ENCODE measurements around the gene NF1. TPM values are rescaled to one million over a fixed set of nuclear protein-coding genes. Genes with fewer than 3 reads are reported as not detected.

NF1 gene
- total and polyA plus RNA-seq, 8 donors, result 45.0 to 57.7 (median 52.0) TPM

DNA sequence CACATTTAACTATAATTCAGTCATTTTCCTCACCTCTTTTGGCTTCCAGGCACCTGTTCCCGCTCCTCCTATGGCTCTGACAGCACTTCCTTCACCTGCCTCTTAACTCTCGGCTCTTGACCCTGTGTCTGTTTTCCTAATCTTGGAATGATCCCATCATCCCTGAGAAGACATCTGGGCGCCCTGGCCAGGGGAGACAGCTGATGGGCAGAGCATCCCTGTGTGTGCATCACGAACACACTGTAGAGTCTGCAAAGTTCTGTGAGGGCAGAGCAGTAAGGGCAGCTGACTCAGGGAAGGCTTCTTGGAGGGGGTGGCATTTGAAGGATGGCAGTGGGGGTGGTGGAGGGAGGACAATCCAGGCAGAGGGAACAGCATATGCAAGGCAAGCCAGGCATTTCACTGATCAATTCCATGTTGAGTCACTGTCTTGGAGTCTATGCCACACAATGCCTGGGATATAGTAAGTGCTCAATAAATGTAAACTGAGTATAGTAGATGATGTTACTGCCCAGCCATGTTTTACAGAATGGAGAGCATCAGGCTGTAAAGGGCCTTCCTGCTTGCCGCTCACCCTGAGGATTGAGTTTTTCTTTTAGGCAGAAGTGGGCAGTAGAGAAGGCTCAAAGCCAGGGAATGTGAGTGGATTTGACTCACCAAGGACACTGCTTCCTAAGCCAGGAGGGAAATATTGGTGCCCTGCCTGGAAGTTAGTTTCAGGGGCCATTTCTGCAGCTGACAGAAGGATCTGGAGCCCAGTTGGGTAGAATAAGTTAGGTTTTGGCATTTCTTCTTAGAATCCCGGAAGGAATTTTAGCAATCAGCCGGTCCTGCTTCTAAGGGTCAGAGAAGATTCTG, 290.9 kb downstream of the NF1 start:
- TF ChIP-seq, protein P1, sequence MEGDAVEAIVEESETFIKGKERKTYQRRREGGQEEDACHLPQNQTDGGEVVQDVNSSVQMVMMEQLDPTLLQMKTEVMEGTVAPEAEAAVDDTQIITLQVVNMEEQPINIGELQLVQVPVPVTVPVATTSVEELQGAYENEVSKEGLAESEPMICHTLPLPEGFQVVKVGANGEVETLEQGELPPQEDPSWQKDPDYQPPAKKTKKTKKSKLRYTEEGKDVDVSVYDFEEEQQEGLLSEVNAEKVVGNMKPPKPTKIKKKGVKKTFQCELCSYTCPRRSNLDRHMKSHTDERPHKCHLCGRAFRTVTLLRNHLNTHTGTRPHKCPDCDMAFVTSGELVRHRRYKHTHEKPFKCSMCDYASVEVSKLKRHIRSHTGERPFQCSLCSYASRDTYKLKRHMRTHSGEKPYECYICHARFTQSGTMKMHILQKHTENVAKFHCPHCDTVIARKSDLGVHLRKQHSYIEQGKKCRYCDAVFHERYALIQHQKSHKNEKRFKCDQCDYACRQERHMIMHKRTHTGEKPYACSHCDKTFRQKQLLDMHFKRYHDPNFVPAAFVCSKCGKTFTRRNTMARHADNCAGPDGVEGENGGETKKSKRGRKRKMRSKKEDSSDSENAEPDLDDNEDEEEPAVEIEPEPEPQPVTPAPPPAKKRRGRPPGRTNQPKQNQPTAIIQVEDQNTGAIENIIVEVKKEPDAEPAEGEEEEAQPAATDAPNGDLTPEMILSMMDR (IDR thresholded peaks at IDR 0.05), result no peak
- no peak overlapping the region for H3K27ac ChIP-seq
- H3K27me3 ChIP-seq, result peaks cover 9 to 26% of the 10 kb centered on the region in 2 donors
- intact Hi-C loops (cut with DNase I), result no loop called here
- H3K36me3 ChIP-seq, result no peaks in the 10 kb centered on the region
- H3K9me3 ChIP-seq, result no peaks in the 10 kb centered on the region
- no peak for ATAC-seq
- H3K4me1 ChIP-seq, result peaks cover 0 to under 1% of the 10 kb centered on the region in 2 donors
- no peak for DNase-seq
- no peak overlapping the region for H3K4me3 ChIP-seq

DNA sequence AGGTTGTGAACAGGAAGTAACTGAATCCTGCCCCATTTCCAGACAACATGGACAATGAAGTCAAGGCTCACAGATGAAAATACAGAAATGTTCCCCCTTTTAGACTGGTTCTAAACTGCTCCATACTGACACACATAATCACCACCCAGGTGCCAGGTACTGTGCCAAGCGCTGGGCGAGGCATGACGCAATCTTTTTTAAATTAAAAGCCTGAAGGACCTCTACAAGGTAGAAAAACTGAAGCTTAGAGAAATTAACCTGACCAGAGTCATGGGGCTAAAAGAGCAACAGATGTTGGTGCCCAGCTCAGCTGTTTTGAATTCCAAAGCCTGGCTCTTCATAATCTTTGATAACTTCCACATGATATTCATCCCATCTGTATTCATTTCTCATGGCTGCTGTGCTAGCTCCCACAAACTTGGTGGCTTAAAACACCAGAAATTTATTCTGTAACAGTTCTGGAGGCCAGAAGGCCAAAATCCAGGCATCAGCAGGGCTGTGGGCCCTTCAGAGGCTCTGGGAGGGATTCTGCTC, 291.8 kb downstream of the NF1 start:
- ATAC-seq (no peak), DNase-seq (no peak)
- Histone ChIP-seq H3K4me1 (peaks cover 0 to 7% of the 10 kb centered on the region in 2 donors), H3K36me3 (no peaks in the 10 kb centered on the region), H3K27me3 (peaks cover 16 to 34% of the 10 kb centered on the region in 2 donors), H3K9me3 (no peaks in the 10 kb centered on the region), H3K27ac (no peak overlapping the region), H3K4me3 (no peak overlapping the region)
- intact Hi-C loops (cut with DNase I), result no loop called here
- TF ChIP-seq, protein P1 (IDR thresholded peaks at IDR 0.05), result no peak

DNA sequence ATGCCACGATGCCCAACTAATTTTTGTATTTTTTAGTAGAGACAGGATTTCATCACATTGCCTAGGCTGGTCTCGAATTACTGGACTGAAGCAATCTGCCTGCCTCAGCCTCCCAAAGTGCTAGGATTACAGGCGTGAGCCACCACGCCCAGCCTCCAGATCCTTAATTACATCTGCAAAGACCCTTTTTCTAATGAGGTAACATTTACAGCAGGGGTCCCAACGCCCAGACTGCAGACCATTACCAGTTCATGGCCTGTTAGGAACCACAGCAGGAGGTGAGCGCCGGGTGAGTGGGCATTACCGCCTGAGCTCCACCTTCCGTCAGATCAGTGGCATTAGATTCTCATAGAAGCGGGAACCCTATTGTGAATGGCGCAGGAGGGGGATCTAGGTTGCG, 292.7 kb downstream of the NF1 start:
- H3K36me3 ChIP-seq, result no peaks in the 10 kb centered on the region
- TF ChIP-seq, protein P1 (IDR thresholded peaks at IDR 0.05), result no peak
- H3K27ac ChIP-seq, result no peak overlapping the region
- H3K4me1 ChIP-seq, result peaks cover 0 to 13% of the 10 kb centered on the region in 2 donors
- no peaks in the 10 kb centered on the region for H3K9me3 ChIP-seq
- ATAC-seq (no peak), DNase-seq (no peak)
- H3K27me3 ChIP-seq, result peaks cover 23 to 42% of the 10 kb centered on the region in 2 donors
- intact Hi-C loops (cut with DNase I), result no loop called here
- H3K4me3 ChIP-seq, result no peak overlapping the region

DNA sequence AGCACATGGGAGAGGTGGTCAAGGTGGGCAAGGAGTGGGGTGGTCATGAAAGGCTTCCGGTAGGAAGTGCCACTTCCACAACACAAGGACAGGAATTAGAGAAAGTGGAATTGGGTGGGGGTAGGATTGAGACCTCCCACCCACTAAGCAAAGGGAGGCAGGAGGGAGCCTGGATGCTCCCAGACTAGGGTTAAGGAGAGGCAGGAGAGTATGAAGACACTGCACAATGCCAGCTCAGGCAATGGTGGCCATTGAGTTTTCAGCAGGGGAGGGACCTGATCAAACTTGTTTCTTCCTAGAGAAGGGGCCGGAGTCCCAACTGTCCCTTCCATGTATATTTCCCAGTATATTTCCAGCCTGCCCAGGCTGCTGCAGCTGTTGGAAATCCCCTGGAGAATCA, 293.6 kb downstream of the NF1 start:
- intact Hi-C loops (cut with DNase I), result no loop called here

More for the DNA sequence above, 293.6 kb downstream of the NF1 start:
- ATAC-seq, result no peak
- H3K4me1 ChIP-seq, result peaks cover 0 to 13% of the 10 kb centered on the region in 2 donors
- no peaks in the 10 kb centered on the region for H3K36me3 ChIP-seq
- peaks cover 32 to 52% of the 10 kb centered on the region in 2 donors for H3K27me3 ChIP-seq
- TF ChIP-seq, protein P1 (IDR thresholded peaks at IDR 0.05), result no peak
- no peak overlapping the region for H3K4me3 ChIP-seq
- H3K9me3 ChIP-seq, result no peaks in the 10 kb centered on the region
- no peak for DNase-seq
- H3K27ac ChIP-seq, result no peak overlapping the region
